Tibial nerve (tissue), 4 donors: ENCODE results near the gene SLC7A7.

ENCODE experiments used
- CTCF ChIP-seq, 5 experiments: fragments of 200-600 bp in 3 of 5; fragments of 450-650 bp in 2 of 5; sonication (generic) in 3 of 5; IDR thresholded peaks; one replicate each; pipeline ENCODE4 v1.5.1; 2016 to 2019; ENCODE audit warnings: antibody characterized with exemption in 5 of 5, mild to moderate bottlenecking in 3 of 5, moderate library complexity in 2 of 5
- EP300 ChIP-seq, 2 donors: sonication (generic); formaldehyde crosslinking; IDR thresholded peaks; one replicate each; pipeline ENCODE4 v1.6.1; 2017; ENCODE audit warnings: antibody characterized with exemption in 2 of 2, mild to moderate bottlenecking in 1 of 2
- POLR2A ChIP-seq, 2 donors: fragments of 450-650 bp; IDR thresholded peaks; one replicate each; pipeline ENCODE4 v1.6.1; 2017; ENCODE audit warnings: antibody characterized with exemption in 2 of 2, mild to moderate bottlenecking in 2 of 2, moderate library complexity in 2 of 2

- TF ChIP-seq CTCF (IDR thresholded peaks at IDR 0.05) (peak in 1 of 5 experiments; percentile 20), POLR2A (IDR thresholded peaks at IDR 0.05) (peak in 1 of 2 donors; percentile 52), EP300 (IDR thresholded peaks at IDR 0.05) (peak in 1 of 2 donors; percentile 73)
Measured at GRCh38 chr14:22837750-22838538, 22.7 kb upstream of the SLC7A7 start.
